ENCODE data around the gene MEIOB.

DNA sequence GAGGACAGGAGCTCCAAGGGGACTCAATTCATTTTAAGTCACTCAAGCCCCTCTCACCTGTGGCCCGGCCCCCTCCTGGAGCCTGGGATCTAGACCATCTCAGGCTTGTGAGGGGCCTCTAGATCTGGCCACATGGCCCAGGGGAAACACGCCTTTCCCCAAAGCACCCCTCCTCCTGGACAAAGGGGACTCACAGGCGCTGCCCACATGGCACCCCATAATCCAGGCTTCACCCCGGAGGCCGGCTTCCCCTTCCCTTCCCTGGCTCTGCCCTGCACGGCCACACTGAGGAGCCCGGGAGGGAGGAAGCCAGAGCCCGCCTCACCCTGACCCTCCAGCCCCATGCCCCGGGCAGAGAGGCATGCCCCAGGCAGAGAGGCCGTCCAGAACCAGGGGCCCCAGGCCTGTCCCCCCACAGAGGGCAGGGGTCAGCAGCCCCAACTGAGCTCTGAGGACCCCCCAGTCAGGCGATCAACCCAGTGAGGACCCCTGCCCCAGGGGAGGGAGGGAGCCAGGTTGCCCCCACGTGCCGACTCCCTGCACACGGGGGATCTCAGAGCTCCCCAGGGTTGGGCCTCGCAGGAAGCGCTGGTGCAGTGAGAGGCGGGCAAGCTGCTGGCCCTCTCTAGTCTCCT, 35.4 kb upstream of the MEIOB start:
- no peak for TF ChIP-seq EZH2 (IDR thresholded peaks at IDR 0.05; ENCODE audit: insufficient read depth, poor library complexity, severe bottlenecking)
- no peak for TF ChIP-seq EZH2phosphoT487 (IDR thresholded peaks at IDR 0.05; ENCODE audit: insufficient read depth, low read depth)
